Activated CD4-positive, alpha-beta memory T cell treated with anti-CD3 and anti-CD28 coated beads for 36 hours (primary cell): Measurements from ENCODE around the gene TDRD9. TPM values are rescaled to one million over a fixed set of nuclear protein-coding genes. Genes with fewer than 3 reads are reported as not detected.
"Not testable (repeated sequence)": the region's sequence is repeated elsewhere in the genome, so short reads cannot be mapped to it uniquely, and the experiment has no call there.

Source experiments
- CTCF ChIA-PET: fragments of 350-600 bp; sonication (Branson Sonifier 250); formaldehyde crosslinking; loops from one replicate; lab custom pipeline; 2021; ENCODE audit warnings: antibody characterized with exemption, inconsistent platforms; lab: Charles Lee
- POLR2A ChIA-PET: fragments of 350-600 bp; sonication (Branson Sonifier 250); formaldehyde crosslinking; loops from one replicate; lab custom pipeline; 2021; ENCODE audit warnings: antibody characterized with exemption; lab: Charles Lee
- DNase-seq: peaks from one replicate; pipeline ENCODE4 v3.0.0-alpha.2; 2020
- H3K27ac Mint-ChIP-seq: one replicate; pipeline ENCODE4 v1.8.0; 2021; ENCODE audit warnings: mixed read lengths
- H3K27me3 Mint-ChIP-seq: one replicate; pipeline ENCODE4 v1.8.0; 2021; ENCODE audit warnings: mixed read lengths
- H3K36me3 Mint-ChIP-seq: one replicate; pipeline ENCODE4 v1.8.0; 2021; ENCODE audit warnings: mixed read lengths
- H3K4me1 Mint-ChIP-seq: one replicate; pipeline ENCODE4 v1.8.0; 2021; ENCODE audit warnings: low read depth, mixed read lengths
- H3K4me3 Mint-ChIP-seq: one replicate; pipeline ENCODE4 v1.8.0; 2021; ENCODE audit warnings: mild to moderate bottlenecking, mixed read lengths
- H3K9me3 Mint-ChIP-seq: one replicate; pipeline ENCODE4 v1.8.0; 2021; ENCODE audit warnings: mixed read lengths
- intact Hi-C: fragments of 100-400 bp; cut with micrococcal nuclease; formaldehyde crosslinking; loops from one replicate; pipeline ENCODE4 v1.15.1; 2023
- total RNA-seq, 2 experiments: library from RNA; stranded (reverse); gene quantifications; one replicate each; pipeline ENCODE4 v1.2.3, GENCODE V29; 2021

Gene TDRD9
- total RNA-seq, 2 experiments from 2014 or later, result 0.19 to 0.85 TPM

DNA sequence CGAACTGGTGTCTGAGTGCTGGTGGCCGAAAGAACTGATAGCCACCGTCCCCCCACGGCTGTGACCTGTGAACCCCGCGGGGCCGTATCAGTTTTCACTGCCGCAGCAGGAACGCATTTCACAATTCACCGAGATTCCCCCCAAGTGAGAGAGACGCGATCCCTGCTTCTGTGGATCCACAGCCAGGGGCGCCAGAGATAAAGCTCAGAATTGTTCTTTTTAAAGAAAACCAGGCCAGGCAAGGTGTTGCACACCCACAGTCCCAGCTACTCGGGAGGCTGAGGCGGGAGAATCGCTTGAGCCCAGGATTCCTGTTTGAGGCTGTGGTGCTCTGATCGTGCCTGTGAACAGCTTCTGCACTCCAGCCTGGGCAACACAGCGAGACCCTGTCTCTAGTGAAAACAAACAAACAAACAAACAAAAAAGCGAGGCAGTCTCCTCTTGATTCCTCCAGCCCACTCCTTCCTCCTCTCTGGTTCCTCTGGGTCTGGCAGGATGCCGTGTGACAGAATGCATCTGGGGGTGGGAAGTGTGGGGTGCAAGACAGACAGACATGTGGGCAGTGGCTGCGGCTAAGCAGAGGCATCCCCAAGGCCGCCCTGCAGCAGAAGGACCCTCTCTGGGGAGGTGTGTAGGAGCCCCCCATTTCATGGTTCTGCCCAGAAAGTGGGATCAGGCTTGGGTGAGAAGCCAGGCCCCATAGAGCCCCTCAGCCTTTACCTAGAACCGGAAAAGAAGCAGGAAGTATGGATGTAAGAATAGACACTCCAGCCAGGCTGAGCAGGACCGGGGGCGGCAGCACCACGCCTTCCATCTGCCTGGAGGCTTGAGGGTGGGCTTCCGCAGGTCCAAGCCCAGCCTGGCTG lies 41.7 kb upstream of the TDRD9 start:
- no peak overlapping the region for H3K27ac Mint-ChIP-seq
- CTCF ChIA-PET, result no interaction called here

GRCh38 chr14:103887170-103887501 lies 41.1 kb upstream of the TDRD9 start:
- Mint-ChIP-seq H3K4me1 (no peaks in the 10 kb centered on the region), H3K27ac (no peak overlapping the region), H3K9me3 (no peaks in the 10 kb centered on the region), H3K36me3 (no peaks in the 10 kb centered on the region), H3K4me3 (no peak overlapping the region), H3K27me3 (no peaks in the 10 kb centered on the region)
- no peak for DNase-seq
- POLR2A ChIA-PET, result no interaction called here
- CTCF ChIA-PET, result interaction anchor here (1.3 kb wide), 1 partner anchor 14 kb away, joined by 4 read pairs; no protein-coding TSS in a partner anchor
- intact Hi-C loops, result no loop called here

More for the DNA sequence above, 41.7 kb upstream of the TDRD9 start:
- H3K36me3 Mint-ChIP-seq, result no peaks in the 10 kb centered on the region
- no peaks in the 10 kb centered on the region for H3K4me1 Mint-ChIP-seq
- intact Hi-C loops, result no loop called here
- no peak for DNase-seq
- POLR2A ChIA-PET, result no interaction called here
- no peak overlapping the region for H3K4me3 Mint-ChIP-seq
- no peaks in the 10 kb centered on the region for H3K27me3 Mint-ChIP-seq
- H3K9me3 Mint-ChIP-seq, result no peaks in the 10 kb centered on the region

DNA sequence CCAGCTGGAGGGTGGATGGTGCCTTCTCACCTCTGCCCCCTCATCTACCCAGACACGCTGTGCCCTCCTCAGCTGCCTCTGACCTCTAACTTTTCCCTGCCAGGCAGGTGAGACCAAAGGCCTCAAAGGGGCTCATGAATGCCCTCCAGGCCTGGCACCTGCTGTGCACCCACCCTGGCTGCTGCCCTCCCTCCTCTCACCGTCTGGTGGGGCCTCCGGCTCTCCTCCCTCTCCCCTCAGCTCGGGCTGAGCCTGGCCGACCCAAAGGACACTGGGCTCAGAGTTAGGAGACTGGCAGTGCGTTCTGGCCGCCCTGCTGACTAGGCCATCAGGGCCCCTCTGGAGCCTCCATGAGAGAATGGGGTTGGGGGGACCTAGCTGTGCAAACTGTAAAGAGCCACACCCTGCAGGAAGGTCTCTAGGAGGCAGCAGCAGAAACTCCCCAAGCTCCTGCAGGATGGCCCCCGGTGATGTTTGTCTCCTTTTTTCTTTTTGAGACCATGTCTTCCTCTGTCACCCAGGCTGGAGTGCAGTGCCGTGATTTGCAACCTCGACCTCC lies 40.6 kb upstream of the TDRD9 start:
- no peak overlapping the region for H3K27ac Mint-ChIP-seq
- no peaks in the 10 kb centered on the region for H3K36me3 Mint-ChIP-seq
- H3K9me3 Mint-ChIP-seq, result no peaks in the 10 kb centered on the region
- DNase-seq, result no peak
- no peak overlapping the region for H3K4me3 Mint-ChIP-seq
- POLR2A ChIA-PET, result no interaction called here
- CTCF ChIA-PET, result interaction anchor here (1.3 kb wide), 1 partner anchor 13 kb away, joined by 4 read pairs; no protein-coding TSS in a partner anchor
- no peaks in the 10 kb centered on the region for H3K27me3 Mint-ChIP-seq
- H3K4me1 Mint-ChIP-seq, result no peaks in the 10 kb centered on the region
- intact Hi-C loops, result no loop called here

DNA sequence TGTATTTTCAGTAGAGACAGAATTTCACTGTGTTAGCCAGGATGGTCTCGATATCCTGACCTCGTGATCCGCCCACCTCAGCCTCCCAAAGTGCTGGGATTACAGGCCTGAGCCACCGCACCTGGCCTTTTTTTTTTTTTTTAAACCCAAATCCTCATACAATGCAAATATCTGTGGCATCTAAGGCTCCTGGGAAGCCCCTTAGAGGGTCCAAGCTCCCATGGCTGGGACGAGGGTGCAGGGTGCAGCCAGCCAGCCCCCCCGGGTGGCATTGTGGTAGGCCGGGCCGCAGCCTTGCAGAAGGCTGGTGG lies 39.3 kb upstream of the TDRD9 start:
- H3K9me3 Mint-ChIP-seq, DNase-seq, CTCF ChIA-PET, H3K4me1 Mint-ChIP-seq, H3K27me3 Mint-ChIP-seq, H3K27ac Mint-ChIP-seq, POLR2A ChIA-PET, H3K4me3 Mint-ChIP-seq, H3K36me3 Mint-ChIP-seq, intact Hi-C loops: not testable (repeated sequence)

DNA sequence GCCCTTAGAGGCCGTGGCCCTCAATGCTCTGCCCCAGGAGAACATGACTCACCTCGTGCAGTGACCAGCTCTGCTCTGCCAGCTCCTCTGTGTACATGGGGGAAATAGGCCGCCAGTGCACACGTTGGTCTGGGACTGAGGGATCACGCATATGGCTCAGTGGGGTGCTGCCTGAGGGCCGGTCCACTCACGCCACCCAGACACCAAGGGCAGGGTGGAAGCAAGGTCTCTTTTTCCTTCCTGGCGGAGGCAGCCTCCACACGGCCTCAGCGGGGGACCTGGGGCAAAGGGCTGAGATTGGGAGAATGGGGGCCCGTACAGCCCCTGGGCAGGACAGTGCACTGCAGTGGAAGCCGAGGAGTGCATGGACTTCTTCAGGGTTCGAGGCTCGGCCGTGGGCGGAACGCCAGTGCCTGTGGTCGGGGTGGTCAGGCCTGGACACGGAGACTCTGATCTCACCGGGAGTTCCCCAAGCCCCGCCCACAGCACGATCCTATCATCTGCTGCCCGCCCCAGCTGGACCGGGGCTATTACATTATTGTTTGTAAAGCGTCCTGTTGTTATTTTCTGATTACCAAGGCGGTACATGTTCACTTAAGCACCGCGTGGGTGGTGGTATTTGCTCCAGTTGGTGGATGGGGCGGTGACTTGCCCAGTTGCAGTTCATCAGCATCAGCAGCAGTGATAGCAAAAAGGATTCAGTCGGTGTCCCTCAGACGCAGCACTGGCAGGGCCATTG lies 38.8 kb upstream of the TDRD9 start:
- intact Hi-C loops, result no loop called here
- no peak overlapping the region for H3K4me3 Mint-ChIP-seq
- CTCF ChIA-PET, result no interaction called here
- H3K27me3 Mint-ChIP-seq, result no peaks in the 10 kb centered on the region
- POLR2A ChIA-PET, result no interaction called here
- no peak for DNase-seq
- no peaks in the 10 kb centered on the region for H3K36me3 Mint-ChIP-seq
- no peaks in the 10 kb centered on the region for H3K9me3 Mint-ChIP-seq
- no peak overlapping the region for H3K27ac Mint-ChIP-seq
- no peaks in the 10 kb centered on the region for H3K4me1 Mint-ChIP-seq

GRCh38 chr14:103890052-103890371 lies 38.2 kb upstream of the TDRD9 start:
- POLR2A ChIA-PET, result no interaction called here
- no peaks in the 10 kb centered on the region for H3K27me3 Mint-ChIP-seq
- no peak overlapping the region for H3K4me3 Mint-ChIP-seq
- DNase-seq, result no peak
- H3K36me3 Mint-ChIP-seq, result no peaks in the 10 kb centered on the region
- CTCF ChIA-PET, result interaction anchor here (1.0 to 1.6 kb wide), 2 partner anchors 11 to 20 kb away, joined by 3 to 4 read pairs; no protein-coding TSS in a partner anchor
- H3K9me3 Mint-ChIP-seq, result no peaks in the 10 kb centered on the region
- H3K27ac Mint-ChIP-seq, result no peak overlapping the region
- intact Hi-C loops, result no loop called here
- no peaks in the 10 kb centered on the region for H3K4me1 Mint-ChIP-seq

DNA sequence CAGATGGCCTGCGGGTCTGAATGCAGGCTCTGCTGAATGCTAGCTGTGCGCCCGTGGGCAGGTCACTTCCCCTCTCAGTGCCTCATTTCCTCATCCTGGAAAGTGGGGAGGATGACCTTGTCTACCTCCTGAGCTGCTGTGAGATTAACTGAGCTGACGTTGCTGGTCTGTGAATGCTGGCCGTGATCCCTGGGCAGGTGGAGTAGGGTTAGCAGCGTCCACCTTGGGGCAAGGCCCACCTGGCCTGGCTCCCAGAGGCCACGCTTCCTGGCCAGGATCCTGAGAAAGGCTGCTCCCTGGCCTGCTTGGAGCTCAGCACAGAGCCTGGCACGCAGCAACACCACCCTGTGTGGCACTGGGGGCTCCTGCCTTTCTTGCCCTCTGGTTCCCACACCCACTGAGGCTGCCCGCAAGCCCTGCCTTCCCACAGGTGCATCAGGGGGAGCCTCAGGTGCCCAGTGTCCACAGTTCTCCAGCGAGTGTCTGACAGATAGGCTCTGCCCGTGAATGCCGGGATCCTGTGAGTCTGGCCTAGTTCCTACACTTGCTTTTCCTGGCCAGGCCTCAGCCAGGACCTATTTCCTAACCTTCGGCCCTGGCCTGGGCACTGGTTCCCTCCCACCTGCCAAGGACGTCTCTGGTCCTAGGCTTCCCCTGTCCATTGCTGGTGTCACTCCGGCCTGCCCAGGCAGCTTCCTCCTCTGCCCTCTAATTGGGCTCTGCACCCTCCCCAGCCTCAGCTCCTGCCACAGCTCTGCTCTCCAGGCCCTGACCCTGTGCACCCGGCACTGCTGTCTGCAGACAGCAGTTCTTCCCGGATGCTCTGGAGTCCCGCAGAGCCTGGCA lies 37.2 kb upstream of the TDRD9 start:
- H3K27ac Mint-ChIP-seq, result no peak overlapping the region
- H3K9me3 Mint-ChIP-seq, result no peaks in the 10 kb centered on the region
- H3K36me3 Mint-ChIP-seq, result no peaks in the 10 kb centered on the region
- intact Hi-C loops, result no loop called here
- no peak overlapping the region for H3K4me3 Mint-ChIP-seq
- no peaks in the 10 kb centered on the region for H3K27me3 Mint-ChIP-seq
- CTCF ChIA-PET, result interaction anchor here (1.0 to 1.6 kb wide), 2 partner anchors 10 to 19 kb away, joined by 3 to 4 read pairs; no protein-coding TSS in a partner anchor
- H3K4me1 Mint-ChIP-seq, result no peaks in the 10 kb centered on the region
- DNase-seq, result no peak
- POLR2A ChIA-PET, result no interaction called here

DNA sequence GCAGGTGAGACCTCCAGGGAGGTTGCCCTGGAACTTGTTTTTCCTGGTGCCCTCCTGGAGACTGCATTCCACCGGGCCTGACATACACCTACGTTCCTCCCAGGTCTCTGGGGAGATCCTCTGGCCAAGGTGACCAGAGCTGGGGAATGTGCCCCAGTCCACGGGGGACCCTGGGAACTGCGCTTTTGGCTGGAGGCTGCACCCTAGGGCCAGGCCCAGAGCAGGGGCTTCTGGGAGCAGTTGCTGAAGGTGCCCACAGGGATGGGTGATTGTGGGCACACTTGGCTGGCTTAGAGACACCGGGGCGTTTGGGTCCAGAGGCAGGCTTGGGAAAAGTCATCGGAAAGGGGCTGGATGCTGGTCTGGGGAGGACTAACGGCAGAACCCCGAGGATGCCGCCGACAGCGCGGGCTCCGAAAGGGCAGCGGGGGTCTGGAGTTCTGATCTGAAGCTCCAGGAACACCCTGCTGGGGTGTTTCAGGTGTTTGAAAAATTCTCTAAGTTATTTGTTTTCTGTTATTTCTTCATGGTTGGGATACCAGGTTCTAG lies 36.5 kb upstream of the TDRD9 start:
- H3K4me3 Mint-ChIP-seq, result no peak overlapping the region
- POLR2A ChIA-PET, result no interaction called here
- no peaks in the 10 kb centered on the region for H3K4me1 Mint-ChIP-seq
- no peak for DNase-seq
- intact Hi-C loops, result no loop called here
- peaks cover 2% of the 10 kb centered on the region for H3K9me3 Mint-ChIP-seq
- H3K27ac Mint-ChIP-seq, result no peak overlapping the region
- no peaks in the 10 kb centered on the region for H3K36me3 Mint-ChIP-seq
- CTCF ChIA-PET, result no interaction called here
- no peaks in the 10 kb centered on the region for H3K27me3 Mint-ChIP-seq

DNA sequence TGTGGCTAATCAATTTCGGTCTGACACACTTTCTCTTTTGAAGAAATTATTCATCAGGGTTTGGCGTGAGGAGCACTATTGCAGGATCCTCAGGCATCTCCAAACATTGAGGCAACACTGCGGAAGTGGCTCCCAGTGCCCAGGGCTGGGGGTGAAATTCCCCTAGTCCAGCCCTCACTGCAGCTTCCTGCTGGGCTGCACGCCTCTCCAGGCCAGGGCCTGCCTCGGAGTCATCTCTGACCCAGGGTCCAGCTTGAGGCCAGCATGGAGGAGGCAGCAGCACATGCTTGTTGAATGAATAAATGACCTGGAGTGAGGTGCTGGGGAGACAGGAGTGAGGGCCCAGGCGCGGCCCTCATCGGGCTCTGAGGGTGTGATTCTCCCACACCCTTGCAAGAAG lies 36.0 kb upstream of the TDRD9 start:
- Mint-ChIP-seq H3K27me3 (no peaks in the 10 kb centered on the region), H3K36me3 (no peaks in the 10 kb centered on the region), H3K4me1 (no peaks in the 10 kb centered on the region), H3K27ac (no peak overlapping the region), H3K4me3 (no peak overlapping the region), H3K9me3 (peaks cover 2% of the 10 kb centered on the region)
- POLR2A ChIA-PET, result no interaction called here
- no peak for DNase-seq
- intact Hi-C loops, result no loop called here
- CTCF ChIA-PET, result no interaction called here

GRCh38 chr14:103894034-103894722 lies 34.1 kb upstream of the TDRD9 start:
- ChIA-PET POLR2A (no interaction called here), CTCF (interaction anchor here (1.9 kb wide), 1 partner anchor 16 kb away, joined by 7 read pairs; no protein-coding TSS in a partner anchor)
- Mint-ChIP-seq H3K4me3 (no peak overlapping the region), H3K36me3 (no peaks in the 10 kb centered on the region), H3K27ac (no peak overlapping the region), H3K4me1 (no peaks in the 10 kb centered on the region), H3K27me3 (no peaks in the 10 kb centered on the region), H3K9me3 (peaks cover 2% of the 10 kb centered on the region)
- no peak for DNase-seq
- intact Hi-C loops, result no loop called here

- intact Hi-C loops, result no loop called here
- no peaks in the 10 kb centered on the region for H3K36me3 Mint-ChIP-seq
- ChIA-PET CTCF (interaction anchor here (1.9 kb wide), 1 partner anchor 16 kb away, joined by 7 read pairs; no protein-coding TSS in a partner anchor), POLR2A (no interaction called here)
- H3K4me1 Mint-ChIP-seq, result no peaks in the 10 kb centered on the region
- H3K27me3 Mint-ChIP-seq, result no peaks in the 10 kb centered on the region
- H3K9me3 Mint-ChIP-seq, result peaks cover 2% of the 10 kb centered on the region
- H3K4me3 Mint-ChIP-seq, result no peak overlapping the region
- DNase-seq, result no peak
- H3K27ac Mint-ChIP-seq, result no peak overlapping the region
Observed at GRCh38 chr14:103894723-103895059, 33.6 kb upstream of the TDRD9 start.
